HEK293T (cell line): ENCODE data around the gene GOLPH3L.
"Not testable (repeated sequence)": the region's sequence is repeated elsewhere in the genome, so short reads cannot be mapped to it uniquely, and the experiment has no call there.

Experiments
- BHLHE40 ChIP-seq: fragments of 450-650 bp; IDR thresholded peaks from 2 replicates; pipeline ENCODE4 v1.6.1; 2016; ENCODE audit warnings: mild to moderate bottlenecking, moderate library complexity, borderline replicate concordance
- ELF4 ChIP-seq: fragments of 450-650 bp; IDR thresholded peaks from 2 replicates; pipeline ENCODE4 v1.6.1; 2017; ENCODE audit warnings: antibody characterized with exemption
- FOXA1 ChIP-seq: fragments of 450-650 bp; IDR thresholded peaks from 2 replicates; pipeline ENCODE4 v1.6.1; 2016; ENCODE audit warnings: mild to moderate bottlenecking
- FOXK2 ChIP-seq: fragments of 450-650 bp; IDR thresholded peaks from 2 replicates; pipeline ENCODE4 v1.6.1; 2016; ENCODE audit warnings: mild to moderate bottlenecking
- HDGF ChIP-seq: fragments of 450-650 bp; IDR thresholded peaks from 2 replicates; pipeline ENCODE4 v1.6.1; 2017; ENCODE audit warnings: antibody characterized with exemption, borderline replicate concordance
- NFRKB ChIP-seq: fragments of 450-650 bp; IDR thresholded peaks from 2 replicates; pipeline ENCODE4 v1.6.1; 2016; ENCODE audit warnings: mild to moderate bottlenecking, moderate library complexity
- SP1 ChIP-seq: fragments of 450-650 bp; IDR thresholded peaks from 2 replicates; pipeline ENCODE4 v1.6.1; 2017
- SUZ12 ChIP-seq: fragments of 450-650 bp; IDR thresholded peaks from 2 replicates; pipeline ENCODE4 v1.6.1; 2016; ENCODE audit warnings: mild to moderate bottlenecking
- TARDBP ChIP-seq: fragments of 450-650 bp; IDR thresholded peaks from 2 replicates; pipeline ENCODE4 v1.6.1; 2016
- ZNF384 ChIP-seq: fragments of 450-650 bp; IDR thresholded peaks from 2 replicates; pipeline ENCODE4 v1.6.1; 2016

GRCh38 chr1:150657064-150657463 is 39.9 kb downstream of the GOLPH3L start:
- not testable (repeated sequence) for TF ChIP-seq BHLHE40, TARDBP, NFRKB, SP1, FOXA1, FOXK2, ZNF384, HDGF, SUZ12, ELF4
